Measurements from ENCODE around the gene CLDN6. TPM values are rescaled to one million over a fixed set of nuclear protein-coding genes. Genes with fewer than 3 reads are reported as not detected.

The CLDN6 gene
- total RNA-seq, 2 experiments from 2014 or later: not detected

DNA sequence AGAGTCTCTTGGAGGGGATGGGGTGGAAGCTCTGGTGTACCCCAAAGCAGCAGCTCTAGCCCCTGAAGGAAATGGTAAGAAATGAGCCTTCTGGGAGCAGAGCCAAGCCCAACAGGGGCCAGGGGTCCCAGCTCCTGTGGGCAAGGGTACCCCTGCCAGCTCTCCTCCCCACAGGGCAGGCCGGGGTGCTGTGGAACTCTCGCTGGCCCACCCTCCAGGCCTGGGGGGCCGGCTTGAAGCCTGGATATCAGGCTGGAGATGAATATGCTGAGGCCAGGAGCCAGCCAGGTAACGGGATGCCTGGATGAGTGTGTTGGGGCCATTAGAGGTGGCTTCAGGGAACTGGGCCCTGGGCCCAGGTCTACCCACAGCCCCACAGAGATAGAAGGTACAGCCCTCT lies 17.4 kb downstream of the CLDN6 start:
- Mint-ChIP-seq H3K27ac (no peak overlapping the region), H3K36me3 (no peaks in the 10 kb centered on the region), H3K4me3 (no peak overlapping the region), H3K27me3 (peaks cover 14% of the 10 kb centered on the region), H3K9me3 (ENCODE audit: low read depth) (no peaks in the 10 kb centered on the region), H3K4me1 (peaks cover 9% of the 10 kb centered on the region)
- ATAC-seq (no peak), DNase-seq (no peak)
- CTCF ChIA-PET: interaction anchor here (19.2 kb wide), 1 partner anchor 26 kb away, joined by 370 read pairs; the partner anchor contains the start of genes HCFC1R1, THOC6 and TNFRSF12A

GRCh38 chr16:2999929-3000328 lies 18.1 kb downstream of the CLDN6 start:
- H3K4me3 Mint-ChIP-seq: no peak overlapping the region
- no peak overlapping the region for H3K27ac Mint-ChIP-seq
- DNase-seq: no peak
- ATAC-seq: no peak
- peaks cover 12% of the 10 kb centered on the region for H3K27me3 Mint-ChIP-seq
- H3K4me1 Mint-ChIP-seq: peaks cover 8% of the 10 kb centered on the region
- no peaks in the 10 kb centered on the region for H3K36me3 Mint-ChIP-seq
- no peaks in the 10 kb centered on the region for H3K9me3 Mint-ChIP-seq (ENCODE audit: low read depth)
- CTCF ChIA-PET: interaction anchor here (19.2 kb wide), 1 partner anchor 27 kb away, joined by 370 read pairs; the partner anchor contains the start of genes HCFC1R1, THOC6 and TNFRSF12A

DNA sequence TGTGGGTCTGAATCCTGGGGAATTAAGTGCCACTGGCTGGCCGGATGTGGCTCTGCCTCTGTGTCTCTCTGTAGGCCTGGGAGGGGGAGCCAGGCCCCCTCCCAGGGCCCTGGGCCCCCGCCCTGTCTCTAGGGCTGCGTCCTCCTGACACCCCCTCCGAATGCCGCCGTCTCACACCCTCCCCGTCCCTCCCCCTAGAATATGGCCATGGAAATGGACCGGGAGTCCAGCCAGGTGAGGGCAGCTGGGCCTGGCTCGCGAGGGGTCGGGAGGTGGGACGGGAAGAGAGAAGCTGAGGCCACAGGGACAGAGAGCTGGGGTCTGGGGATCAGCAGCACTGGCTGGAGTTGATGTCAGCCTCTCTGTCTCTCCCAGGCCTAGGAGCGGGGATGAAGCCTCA lies 21.7 kb downstream of the CLDN6 start:
- H3K27me3 Mint-ChIP-seq: peaks cover 7% of the 10 kb centered on the region
- ATAC-seq (no peak), DNase-seq (no peak)
- no peak overlapping the region for H3K27ac Mint-ChIP-seq
- no peaks in the 10 kb centered on the region for H3K4me1 Mint-ChIP-seq
- no peaks in the 10 kb centered on the region for H3K9me3 Mint-ChIP-seq (ENCODE audit: low read depth)
- no peak overlapping the region for H3K4me3 Mint-ChIP-seq
- CTCF ChIA-PET: interaction anchor here (19.2 kb wide), 1 partner anchor 31 kb away, joined by 370 read pairs; the partner anchor contains the start of genes HCFC1R1, THOC6 and TNFRSF12A
- no peaks in the 10 kb centered on the region for H3K36me3 Mint-ChIP-seq

DNA sequence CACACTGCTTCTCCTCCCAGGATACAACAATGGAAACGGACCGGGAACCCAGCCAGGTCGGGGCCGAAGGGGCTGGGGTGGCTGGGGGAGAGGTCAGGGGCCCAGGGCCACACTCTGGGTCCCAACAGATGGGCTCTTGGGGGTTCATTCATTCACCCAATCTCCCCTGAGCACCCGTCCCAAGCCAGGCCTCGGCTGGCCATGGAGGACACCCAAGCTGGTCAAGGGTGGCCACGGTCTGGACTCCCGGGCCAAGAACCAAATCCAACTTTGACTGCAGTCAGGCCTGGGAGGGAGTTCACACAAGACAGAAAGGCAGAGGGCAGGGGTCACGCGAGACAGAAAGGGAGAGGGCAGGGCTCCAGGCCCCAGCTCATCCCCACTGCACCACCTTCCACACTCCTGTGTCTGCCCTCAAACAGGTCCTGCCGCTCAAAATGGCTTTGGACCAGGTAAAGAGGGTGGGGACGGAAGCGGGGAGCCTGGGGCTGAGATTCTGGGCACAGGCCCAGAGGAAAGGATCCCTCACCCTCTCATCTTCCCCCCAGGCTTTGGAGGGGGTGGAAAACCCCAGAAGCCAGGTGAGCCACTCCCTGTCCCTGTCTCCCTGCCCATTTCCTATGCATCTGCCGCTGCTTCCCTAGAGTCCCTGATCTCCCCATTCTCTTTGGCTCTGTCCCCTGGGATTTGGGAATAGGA lies 25.5 kb downstream of the CLDN6 start:
- no peak for ATAC-seq
- Mint-ChIP-seq H3K4me3 (no peak overlapping the region), H3K36me3 (no peaks in the 10 kb centered on the region), H3K27ac (no peak overlapping the region), H3K27me3 (peaks cover 4% of the 10 kb centered on the region), H3K9me3 (ENCODE audit: low read depth) (no peaks in the 10 kb centered on the region), H3K4me1 (no peaks in the 10 kb centered on the region)
- no peak for DNase-seq
- CTCF ChIA-PET: no interaction called here

DNA sequence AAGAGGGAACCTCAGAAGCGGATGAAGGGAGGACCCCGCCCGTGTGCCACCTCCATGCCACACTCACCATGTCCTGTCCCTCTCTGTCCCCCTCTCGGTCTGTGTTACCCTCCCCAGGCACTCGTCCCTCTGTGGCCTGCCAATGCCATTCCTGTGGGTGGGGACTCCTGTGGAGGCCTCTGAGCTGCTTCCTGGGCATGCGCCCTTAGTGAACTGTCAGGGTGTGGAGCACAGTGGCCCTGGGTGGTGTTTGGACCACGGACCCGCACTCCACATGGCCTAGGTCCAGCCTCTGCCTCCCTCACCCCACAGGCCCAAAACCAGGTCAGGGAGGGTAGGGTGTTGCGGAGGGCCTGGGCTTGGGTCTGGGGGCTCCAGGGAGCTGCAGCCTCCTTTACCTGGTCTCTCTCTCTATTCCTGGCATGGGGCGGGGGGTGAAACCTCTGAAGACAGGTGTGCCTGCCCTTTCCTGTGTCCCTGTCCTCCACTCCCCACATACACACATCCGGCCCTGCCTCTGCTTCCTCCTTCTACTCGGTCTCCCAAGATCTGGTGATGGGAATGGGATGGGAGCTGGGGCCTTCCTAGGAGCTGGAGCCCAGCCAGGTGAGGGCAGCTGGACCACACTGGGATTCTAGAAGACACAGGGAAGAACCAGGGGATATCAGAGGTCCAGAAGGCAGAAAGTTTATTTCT lies 26.3 kb downstream of the CLDN6 start:
- no peaks in the 10 kb centered on the region for H3K9me3 Mint-ChIP-seq (ENCODE audit: low read depth)
- H3K4me3 Mint-ChIP-seq: no peak overlapping the region
- H3K36me3 Mint-ChIP-seq: no peaks in the 10 kb centered on the region
- no peak overlapping the region for H3K27ac Mint-ChIP-seq
- ATAC-seq (no peak), DNase-seq (no peak)
- H3K4me1 Mint-ChIP-seq: no peaks in the 10 kb centered on the region
- H3K27me3 Mint-ChIP-seq: peaks cover 4% of the 10 kb centered on the region
- CTCF ChIA-PET: no interaction called here

- Mint-ChIP-seq H3K4me3 (no peak overlapping the region), H3K36me3 (no peaks in the 10 kb centered on the region), H3K27ac (no peak overlapping the region), H3K9me3 (ENCODE audit: low read depth) (no peaks in the 10 kb centered on the region), H3K4me1 (no peaks in the 10 kb centered on the region), H3K27me3 (peaks cover 4% of the 10 kb centered on the region)
- ATAC-seq (no peak), DNase-seq (no peak)
- CTCF ChIA-PET: no interaction called here
Measured at GRCh38 chr16:2990891-2991290, 27.1 kb downstream of the CLDN6 start.

- H3K27me3 Mint-ChIP-seq: peaks cover 4% of the 10 kb centered on the region
- H3K4me3 Mint-ChIP-seq: no peak overlapping the region
- H3K9me3 Mint-ChIP-seq (ENCODE audit: low read depth): no peaks in the 10 kb centered on the region
- no peak overlapping the region for H3K27ac Mint-ChIP-seq
- peaks cover 6% of the 10 kb centered on the region for H3K4me1 Mint-ChIP-seq
- DNase-seq: no peak
- CTCF ChIA-PET: no interaction called here
- H3K36me3 Mint-ChIP-seq: no peaks in the 10 kb centered on the region
- no peak for ATAC-seq
Measured at GRCh38 chr16:2988590-2989099, 29.3 kb downstream of the CLDN6 start.

- ATAC-seq (no peak), DNase-seq (no peak)
- H3K4me3 Mint-ChIP-seq: no peak overlapping the region
- H3K36me3 Mint-ChIP-seq: no peaks in the 10 kb centered on the region
- H3K27me3 Mint-ChIP-seq: peaks cover 4% of the 10 kb centered on the region
- no peaks in the 10 kb centered on the region for H3K9me3 Mint-ChIP-seq (ENCODE audit: low read depth)
- CTCF ChIA-PET: no interaction called here
- peaks cover 9% of the 10 kb centered on the region for H3K4me1 Mint-ChIP-seq
- no peak overlapping the region for H3K27ac Mint-ChIP-seq
Measured at GRCh38 chr16:2987833-2988232, 30.1 kb downstream of the CLDN6 start.

GRCh38 chr16:2987286-2987685 lies 30.7 kb downstream of the CLDN6 start:
- Mint-ChIP-seq H3K36me3 (no peaks in the 10 kb centered on the region), H3K4me1 (peaks cover 10% of the 10 kb centered on the region), H3K4me3 (no peak overlapping the region), H3K27ac (no peak overlapping the region), H3K27me3 (peaks cover 7% of the 10 kb centered on the region), H3K9me3 (ENCODE audit: low read depth) (no peaks in the 10 kb centered on the region)
- DNase-seq: no peak
- ATAC-seq: no peak
- CTCF ChIA-PET: no interaction called here

GRCh38 chr16:2986623-2987188 lies 31.3 kb downstream of the CLDN6 start:
- CTCF ChIA-PET: no interaction called here
- H3K4me1 Mint-ChIP-seq: peaks cover 12% of the 10 kb centered on the region
- DNase-seq: no peak
- H3K27ac Mint-ChIP-seq: no peak overlapping the region
- no peak overlapping the region for H3K4me3 Mint-ChIP-seq
- no peaks in the 10 kb centered on the region for H3K9me3 Mint-ChIP-seq (ENCODE audit: low read depth)
- ATAC-seq: no peak
- H3K36me3 Mint-ChIP-seq: peaks cover under 1% of the 10 kb centered on the region
- H3K27me3 Mint-ChIP-seq: peaks cover 8% of the 10 kb centered on the region

- no peak overlapping the region for H3K27ac Mint-ChIP-seq
- peaks cover 1% of the 10 kb centered on the region for H3K36me3 Mint-ChIP-seq
- peaks cover 8% of the 10 kb centered on the region for H3K27me3 Mint-ChIP-seq
- no peak for DNase-seq
- no peak overlapping the region for H3K4me3 Mint-ChIP-seq
- no peaks in the 10 kb centered on the region for H3K9me3 Mint-ChIP-seq (ENCODE audit: low read depth)
- peaks cover 17% of the 10 kb centered on the region for H3K4me1 Mint-ChIP-seq
- no peak for ATAC-seq
- CTCF ChIA-PET: no interaction called here
Measured at GRCh38 chr16:2985893-2986355, 32.1 kb downstream of the CLDN6 start.

DNA sequence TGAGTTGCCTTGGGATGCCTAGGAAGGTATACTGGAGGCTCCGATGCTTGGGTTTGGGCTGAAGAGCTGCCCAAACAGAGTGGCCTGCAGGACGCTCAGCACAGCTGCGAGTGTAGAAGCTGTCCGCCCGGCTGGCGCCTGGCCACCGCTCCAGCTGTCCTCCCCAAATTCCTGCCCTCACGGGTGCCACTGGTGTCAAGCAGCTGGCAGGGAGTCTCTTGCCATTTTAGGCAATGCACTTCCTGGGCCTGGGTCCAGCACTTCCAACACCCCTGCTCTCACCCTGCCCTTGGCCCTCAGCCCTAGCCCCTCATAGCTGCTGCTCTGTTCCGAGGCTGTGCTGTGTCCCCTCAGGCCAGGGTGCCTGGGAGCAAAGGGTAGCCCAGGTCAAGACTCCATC lies 32.5 kb downstream of the CLDN6 start:
- Mint-ChIP-seq H3K9me3 (ENCODE audit: low read depth) (no peaks in the 10 kb centered on the region), H3K27me3 (peaks cover 8% of the 10 kb centered on the region), H3K27ac (no peak overlapping the region), H3K4me3 (no peak overlapping the region), H3K4me1 (peaks cover 20% of the 10 kb centered on the region), H3K36me3 (peaks cover 1% of the 10 kb centered on the region)
- DNase-seq: no peak
- ATAC-seq: no peak
- CTCF ChIA-PET: interaction anchor here (3.6 kb wide), 1 partner anchor 16 kb away, joined by 21 read pairs; the partner anchor contains the start of gene PAQR4

- Mint-ChIP-seq H3K4me3 (no peak overlapping the region), H3K27me3 (peaks cover 4% of the 10 kb centered on the region), H3K9me3 (ENCODE audit: low read depth) (no peaks in the 10 kb centered on the region), H3K27ac (no peak overlapping the region), H3K36me3 (peaks cover 1% of the 10 kb centered on the region), H3K4me1 (peaks cover 23% of the 10 kb centered on the region)
- CTCF ChIA-PET: interaction anchor here (0.9 to 3.6 kb wide), 5 partner anchors 14 to 146 kb away, joined by 3 to 21 read pairs (median 3); partner anchors contain the start of gene PAQR4
- peak; percentile 81 for DNase-seq
- ATAC-seq: peak; percentile 38
Measured at GRCh38 chr16:2983706-2984136, 34.3 kb downstream of the CLDN6 start.

All from activated CD8-positive, alpha-beta memory T cell treated with anti-CD3 and anti-CD28 coated beads, Interleukin-2, amount 10 ng/mL, durations not matched to agents 7 days and 5 days (primary cell).